ENCODE measurements around the gene CFAP92.

- TF ChIP-seq CTCF (IDR thresholded peaks at IDR 0.05): no peak
- no peak for TF ChIP-seq POLR2A (IDR thresholded peaks at IDR 0.05)
Observed at GRCh38 chr3:128942161-128942952, 51.5 kb downstream of the CFAP92 start.

Measured in testis (tissue), 2 donors.